ENCODE results near the gene PCDHA11. TPM values are rescaled to one million over a fixed set of nuclear protein-coding genes. Genes with fewer than 3 reads are reported as not detected.
"Not testable (repeated sequence)": the region's sequence is repeated elsewhere in the genome, so short reads cannot be mapped to it uniquely, and the experiment has no call there.

The PCDHA11 gene, protein sequence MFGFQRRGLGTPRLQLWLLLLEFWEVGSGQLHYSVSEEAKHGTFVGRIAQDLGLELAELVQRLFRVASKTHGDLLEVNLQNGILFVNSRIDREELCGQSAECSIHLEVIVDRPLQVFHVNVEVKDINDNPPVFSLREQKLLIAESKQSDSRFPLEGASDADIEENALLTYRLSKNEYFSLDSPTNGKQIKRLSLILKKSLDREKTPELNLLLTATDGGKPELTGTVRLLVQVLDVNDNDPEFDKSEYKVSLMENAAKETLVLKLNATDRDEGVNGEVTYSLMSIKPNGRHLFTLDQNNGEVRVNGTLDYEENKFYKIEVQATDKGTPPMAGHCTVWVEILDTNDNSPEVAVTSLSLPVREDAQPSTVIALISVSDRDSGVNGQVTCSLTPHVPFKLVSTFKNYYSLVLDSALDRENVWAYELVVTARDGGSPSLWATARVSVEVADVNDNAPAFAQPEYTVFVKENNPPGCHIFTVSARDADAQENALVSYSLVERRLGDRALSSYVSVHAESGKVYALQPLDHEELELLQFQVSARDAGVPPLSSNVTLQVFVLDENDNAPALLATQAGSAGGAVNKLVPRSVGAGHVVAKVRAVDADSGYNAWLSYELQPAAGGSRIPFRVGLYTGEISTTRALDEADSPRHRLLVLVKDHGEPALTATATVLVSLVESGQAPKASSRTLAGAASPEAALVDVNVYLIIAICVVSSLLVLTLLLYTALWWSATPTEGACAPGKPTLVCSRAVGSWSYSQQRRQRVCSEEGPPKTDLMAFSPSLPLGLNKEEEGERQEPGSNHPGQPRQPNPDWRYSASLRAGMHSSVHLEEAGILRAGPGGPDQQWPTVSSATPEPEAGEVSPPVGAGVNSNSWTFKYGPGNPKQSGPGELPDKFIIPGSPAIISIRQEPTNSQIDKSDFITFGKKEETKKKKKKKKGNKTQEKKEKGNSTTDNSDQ
- under 1 TPM; 0.17 to 0.69 (median 0.34) TPM for total RNA-seq

DNA sequence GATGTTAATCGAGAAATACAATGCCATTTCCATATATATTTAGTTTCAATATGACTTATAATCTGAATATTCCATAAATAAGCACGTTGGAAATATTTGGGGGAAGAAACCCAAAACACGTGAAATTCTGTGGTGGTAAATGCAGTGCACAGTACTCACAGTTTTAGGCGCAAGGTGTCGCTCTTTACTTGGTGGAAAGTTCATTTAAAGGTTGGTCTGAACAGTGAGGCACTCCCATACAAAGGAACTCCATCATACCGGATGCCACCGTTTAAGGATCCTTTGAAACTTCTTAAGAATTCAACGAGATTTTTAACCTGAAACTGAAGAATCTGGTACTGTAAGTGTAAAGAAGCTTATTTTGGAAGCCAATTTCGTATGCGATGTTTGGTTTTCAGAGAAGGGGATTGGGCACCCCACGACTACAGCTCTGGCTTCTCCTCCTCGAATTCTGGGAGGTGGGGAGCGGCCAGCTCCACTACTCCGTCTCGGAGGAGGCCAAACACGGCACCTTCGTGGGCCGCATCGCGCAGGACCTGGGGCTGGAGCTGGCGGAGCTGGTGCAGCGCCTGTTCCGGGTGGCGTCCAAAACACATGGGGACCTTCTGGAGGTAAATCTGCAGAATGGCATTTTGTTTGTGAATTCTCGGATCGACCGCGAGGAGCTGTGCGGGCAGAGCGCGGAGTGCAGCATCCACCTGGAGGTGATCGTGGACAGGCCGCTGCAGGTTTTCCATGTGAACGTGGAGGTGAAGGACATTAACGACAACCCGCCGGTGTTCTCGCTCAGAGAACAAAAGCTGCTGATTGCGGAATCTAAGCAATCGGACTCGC lies at the start of gene PCDHA11:
Gene PCDHA11 (plus strand): TSS at position 237 of the 834 bp plus-strand sequence. CDS start 147 bp downstream, at position 384.
- Histone ChIP-seq H3K27me3 (peaks cover 0 to 47% (median 2%) of the 10 kb centered on the region in 4 donors), H3K36me3 (no peaks in the 10 kb centered on the region), H3K27ac (replicated peaks in 1 of 4) (no peak within 1 kb of the TSS), H3K4me1 (no peaks in the 10 kb centered on the region), H3K9me3 (peaks cover 0 to 45% (median 17%) of the 10 kb centered on the region in 4 donors), H3K4me3 (peak within 1 kb of the TSS in 3 of 4 donors; percentile 28 to 32 (median 32))
- intact Hi-C loops (cut with DNase I), result no loop called here
- no peak for DNase-seq (ENCODE audit: extremely low spot score)
- WGBS, result 18% methylated on average over 25 of the region's 41 CpGs
- TF ChIP-seq POLR2A (IDR thresholded peaks at IDR 0.05; ENCODE audit: low read depth), result no peak
- no peak for TF ChIP-seq EP300 (IDR thresholded peaks at IDR 0.05)
- peak; percentile 13 to 31 (median 21) for TF ChIP-seq CTCF (IDR thresholded peaks at IDR 0.05)
- TF ChIP-seq POLR2AphosphoS5 (IDR thresholded peaks at IDR 0.05), result no peak

DNA sequence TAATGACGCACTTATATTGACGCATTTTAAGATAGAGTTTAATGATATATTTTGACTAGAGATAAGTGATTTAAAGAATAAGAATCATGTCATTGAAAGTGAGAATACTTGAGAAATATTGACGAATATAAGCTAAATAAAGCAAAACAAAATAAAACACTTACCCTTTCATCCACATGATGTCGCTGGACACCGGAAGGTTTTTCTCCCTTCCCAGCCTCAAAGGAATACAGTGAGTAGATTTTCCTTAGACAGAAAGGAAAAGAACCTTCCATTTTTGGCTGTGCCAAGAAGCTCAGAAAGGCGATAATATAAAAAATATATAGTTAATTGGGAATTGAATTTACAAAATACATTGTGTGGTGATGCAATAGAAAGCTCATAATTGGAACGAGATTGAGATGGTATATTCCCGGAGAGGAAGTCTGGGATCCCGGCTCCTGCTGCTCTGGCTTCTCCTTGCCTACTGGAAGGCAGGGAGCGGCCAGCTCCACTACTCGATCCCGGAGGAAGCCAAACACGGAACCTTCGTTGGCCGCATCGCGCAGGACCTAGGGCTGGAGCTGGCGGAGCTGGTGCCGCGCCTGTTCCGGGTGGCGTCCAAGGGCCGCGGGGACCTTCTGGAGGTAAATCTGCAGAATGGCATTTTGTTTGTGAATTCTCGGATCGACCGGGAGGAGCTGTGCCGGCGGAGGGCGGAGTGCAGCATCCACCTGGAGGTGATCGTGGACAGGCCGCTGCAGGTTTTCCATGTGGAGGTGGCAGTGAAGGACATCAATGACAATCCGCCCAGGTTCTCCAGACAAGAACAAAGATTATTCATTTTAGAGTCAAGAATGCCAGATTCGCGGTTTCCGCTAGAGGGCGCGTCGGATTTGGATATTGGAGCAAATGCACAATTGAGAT lies 47.1 kb upstream of the PCDHA11 start, which contains the start of gene PCDHA5:
Gene PCDHA5 (plus strand): TSS at position 239 of the 906 bp plus-strand sequence.
- Histone ChIP-seq H3K36me3 (no peaks in the 10 kb centered on the region), H3K9me3 (peaks cover 0 to 31% (median 26%) of the 10 kb centered on the region in 4 donors), H3K4me3 (peak within 1 kb of the TSS in 3 of 4 donors; percentile 6 to 23 (median 21)), H3K27me3 (peaks cover 0 to 47% (median 5%) of the 10 kb centered on the region in 4 donors), H3K27ac (replicated peaks in 1 of 4) (no peak within 1 kb of the TSS), H3K4me1 (no peaks in the 10 kb centered on the region)
- no peak for DNase-seq (ENCODE audit: extremely low spot score)
- 41% methylated on average over 29 of the region's 39 CpGs for WGBS
- TF ChIP-seq EP300 (IDR thresholded peaks at IDR 0.05), result no peak
- TF ChIP-seq POLR2A (IDR thresholded peaks at IDR 0.05; ENCODE audit: low read depth), result no peak
- TF ChIP-seq CTCF (IDR thresholded peaks at IDR 0.05), result peak in 1 of 3 experiments; percentile 40
- intact Hi-C loops (cut with DNase I), result no loop called here

GRCh38 chr5:140822281-140822629 lies 46.5 kb upstream of the PCDHA11 start:
- Histone ChIP-seq H3K4me1 (no peaks in the 10 kb centered on the region), H3K36me3 (no peaks in the 10 kb centered on the region), H3K9me3 (peaks cover 0 to 30% (median 24%) of the 10 kb centered on the region in 4 donors), H3K27ac (replicated peaks in 1 of 4) (no peak overlapping the region), H3K27me3 (peaks cover 0 to 53% (median 5%) of the 10 kb centered on the region in 4 donors), H3K4me3 (no peak overlapping the region)
- 26% methylated on average over 6 of the region's 6 CpGs for WGBS
- intact Hi-C loops (cut with DNase I), result no loop called here
- no peak for TF ChIP-seq CTCF (IDR thresholded peaks at IDR 0.05)
- TF ChIP-seq EP300 (IDR thresholded peaks at IDR 0.05), result no peak
- TF ChIP-seq POLR2AphosphoS5 (IDR thresholded peaks at IDR 0.05), result no peak
- TF ChIP-seq POLR2A (IDR thresholded peaks at IDR 0.05; ENCODE audit: low read depth), result no peak
- no peak for DNase-seq (ENCODE audit: extremely low spot score)

- DNase-seq (ENCODE audit: extremely low spot score); H3K27ac ChIP-seq (replicated peaks in 1 of 4); H3K36me3 ChIP-seq; H3K4me1 ChIP-seq; H3K4me3 ChIP-seq; intact Hi-C loops (cut with DNase I): not testable (repeated sequence)
- Histone ChIP-seq H3K27me3 (peaks cover 0 to 60% (median 7%) of the 10 kb centered on the region in 4 donors), H3K9me3 (peaks cover 0 to 36% (median 25%) of the 10 kb centered on the region in 4 donors)
- WGBS, result 58% methylated on average over 48 of the region's 48 CpGs
Measured at GRCh38 chr5:140822969-140823368, 45.8 kb upstream of the PCDHA11 start.

Data from esophagus muscularis mucosa (tissue), 4 donors.